GM06990 (cell line): Measurements from ENCODE around the gene APP.

Source experiments
- DNase-seq: peaks from one replicate; pipeline ENCODE4 v3.0.0-alpha.2; 2011; ENCODE audit not compliant: insufficient read length; ENCODE audit errors: extremely low read depth
- H3K27me3 ChIP-seq: replicated peaks from 2 replicates; pipeline ENCODE4 v1.6.0; 2011; ENCODE audit warnings: low read length; ENCODE audit not compliant: control insufficient read depth, insufficient read depth
- H3K36me3 ChIP-seq: 2 replicates; pipeline ENCODE4 v1.5.1; 2011; ENCODE audit warnings: low read length; ENCODE audit not compliant: control insufficient read depth, insufficient read depth
- H3K4me3 ChIP-seq: replicated peaks from 2 replicates; pipeline ENCODE4 v1.5.1; 2011; ENCODE audit warnings: low read depth, mild to moderate bottlenecking, control low read depth, low read length
- TF ChIP-seq, protein P1 (sequence below): IDR thresholded peaks from 2 replicates; pipeline ENCODE4 v1.5.1; 2011; ENCODE audit warnings: low read length, control low read depth, mild to moderate bottlenecking, inconsistent platforms; ENCODE audit not compliant: insufficient read depth, poor library complexity, severe bottlenecking

The APP gene

DNA sequence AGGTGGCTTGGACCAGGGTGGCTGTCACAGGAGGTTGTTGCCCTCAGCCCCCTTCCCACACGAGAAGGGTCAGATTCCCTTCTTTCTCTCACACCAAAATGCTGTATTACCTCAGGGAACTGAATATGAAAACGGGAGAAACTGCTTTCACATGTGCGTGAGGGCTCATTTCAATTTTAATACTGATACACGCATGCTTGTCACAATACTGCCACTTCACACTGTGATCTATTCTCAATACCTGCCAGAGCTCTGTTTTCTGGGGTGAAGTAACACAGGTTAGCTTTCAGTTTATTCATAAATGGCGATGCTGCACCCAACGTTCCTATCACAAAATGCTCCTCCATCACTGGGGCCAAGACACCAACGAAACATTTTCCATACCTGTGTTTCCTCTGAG, 181.8 kb downstream of the APP start:
- no peaks in the 10 kb centered on the region for H3K27me3 ChIP-seq
- no peaks in the 10 kb centered on the region for H3K36me3 ChIP-seq
- H3K4me3 ChIP-seq: no peak overlapping the region
- DNase-seq: no peak
- TF ChIP-seq, protein P1, sequence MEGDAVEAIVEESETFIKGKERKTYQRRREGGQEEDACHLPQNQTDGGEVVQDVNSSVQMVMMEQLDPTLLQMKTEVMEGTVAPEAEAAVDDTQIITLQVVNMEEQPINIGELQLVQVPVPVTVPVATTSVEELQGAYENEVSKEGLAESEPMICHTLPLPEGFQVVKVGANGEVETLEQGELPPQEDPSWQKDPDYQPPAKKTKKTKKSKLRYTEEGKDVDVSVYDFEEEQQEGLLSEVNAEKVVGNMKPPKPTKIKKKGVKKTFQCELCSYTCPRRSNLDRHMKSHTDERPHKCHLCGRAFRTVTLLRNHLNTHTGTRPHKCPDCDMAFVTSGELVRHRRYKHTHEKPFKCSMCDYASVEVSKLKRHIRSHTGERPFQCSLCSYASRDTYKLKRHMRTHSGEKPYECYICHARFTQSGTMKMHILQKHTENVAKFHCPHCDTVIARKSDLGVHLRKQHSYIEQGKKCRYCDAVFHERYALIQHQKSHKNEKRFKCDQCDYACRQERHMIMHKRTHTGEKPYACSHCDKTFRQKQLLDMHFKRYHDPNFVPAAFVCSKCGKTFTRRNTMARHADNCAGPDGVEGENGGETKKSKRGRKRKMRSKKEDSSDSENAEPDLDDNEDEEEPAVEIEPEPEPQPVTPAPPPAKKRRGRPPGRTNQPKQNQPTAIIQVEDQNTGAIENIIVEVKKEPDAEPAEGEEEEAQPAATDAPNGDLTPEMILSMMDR: no peak

DNA sequence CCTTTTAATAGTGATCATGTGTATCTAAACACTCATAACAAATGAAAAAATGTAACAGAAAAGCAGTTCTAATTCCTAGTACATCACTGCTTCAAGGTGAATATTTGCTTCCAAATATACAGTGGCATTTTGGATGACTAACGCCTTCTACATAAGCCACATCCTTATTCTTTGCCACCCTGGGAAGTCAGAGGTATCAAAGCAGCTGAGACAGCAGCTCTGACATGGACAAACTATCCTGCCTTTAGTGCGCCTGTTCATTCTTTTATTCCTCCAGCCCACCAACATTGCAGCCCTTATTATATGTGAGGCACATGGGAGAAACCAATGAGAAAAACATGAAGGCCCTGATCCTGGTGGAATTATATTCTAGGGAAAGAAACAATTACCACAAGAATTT, 183.0 kb downstream of the APP start:
- Histone ChIP-seq H3K36me3 (no peaks in the 10 kb centered on the region), H3K4me3 (no peak overlapping the region), H3K27me3 (no peaks in the 10 kb centered on the region)
- TF ChIP-seq, protein P1: no peak
- DNase-seq: no peak

DNA sequence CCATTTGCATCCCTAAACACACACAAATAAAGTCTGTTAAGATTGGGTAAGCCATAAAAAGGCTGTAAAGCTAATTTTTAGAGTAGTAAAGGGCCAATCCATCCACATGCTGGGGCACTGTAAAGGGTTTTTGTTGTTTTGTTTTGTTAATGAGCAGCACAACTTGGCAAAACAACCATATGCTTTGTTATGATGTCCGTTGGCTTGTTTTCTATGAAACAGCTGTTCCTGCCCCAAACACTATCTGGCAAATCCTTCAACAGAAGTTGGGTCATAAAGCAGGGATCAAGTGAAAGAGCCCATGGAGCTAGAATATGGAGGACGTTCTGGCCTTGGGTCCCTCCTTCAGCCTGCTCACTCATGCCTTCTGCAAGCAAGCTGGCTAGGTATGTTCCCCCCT, 183.6 kb downstream of the APP start:
- no peaks in the 10 kb centered on the region for H3K27me3 ChIP-seq
- DNase-seq: no peak
- TF ChIP-seq, protein P1: no peak
- H3K36me3 ChIP-seq: no peaks in the 10 kb centered on the region
- no peak overlapping the region for H3K4me3 ChIP-seq

DNA sequence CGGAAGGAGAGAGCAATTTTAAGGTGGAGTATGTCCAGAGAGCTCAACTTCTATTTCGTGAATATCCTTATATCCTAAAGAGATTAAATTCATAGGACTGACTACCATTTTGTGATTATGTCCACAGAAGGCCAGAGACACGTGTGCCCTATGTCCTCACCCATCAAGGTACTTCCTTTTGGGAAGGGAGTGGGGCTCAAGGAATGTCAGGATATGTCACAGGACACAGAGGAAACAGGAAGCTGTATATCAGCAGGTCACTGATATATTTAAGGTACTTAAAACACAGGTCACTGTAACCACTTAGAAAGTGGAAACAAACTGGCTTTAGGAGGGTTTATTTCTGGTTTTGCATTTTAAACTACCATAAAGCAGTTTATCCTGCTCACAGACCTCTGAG, 184.6 kb downstream of the APP start:
- Histone ChIP-seq H3K4me3 (no peak overlapping the region), H3K27me3 (no peaks in the 10 kb centered on the region), H3K36me3 (no peaks in the 10 kb centered on the region)
- no peak for DNase-seq
- TF ChIP-seq, protein P1: no peak

DNA sequence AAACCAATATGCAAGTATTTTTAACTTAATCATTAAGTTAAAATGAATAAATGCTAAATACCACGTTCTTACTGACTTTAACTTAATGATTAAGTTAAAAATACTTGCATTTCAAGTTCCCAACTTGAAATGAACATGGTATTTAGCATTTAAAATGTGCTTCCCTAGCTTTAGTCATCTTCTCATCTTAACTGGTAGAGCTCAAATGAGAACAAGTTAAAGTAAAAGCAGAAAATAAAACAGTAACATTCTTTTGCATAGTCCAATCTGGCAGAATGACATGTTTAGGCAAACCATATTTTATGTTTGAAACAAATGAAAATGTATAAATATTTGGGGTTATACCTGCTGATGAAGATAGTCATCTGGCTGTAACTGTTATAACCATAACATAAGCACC, 186.0 kb downstream of the APP start:
- no peaks in the 10 kb centered on the region for H3K36me3 ChIP-seq
- no peak overlapping the region for H3K4me3 ChIP-seq
- TF ChIP-seq, protein P1: no peak
- DNase-seq: no peak
- H3K27me3 ChIP-seq: no peaks in the 10 kb centered on the region

DNA sequence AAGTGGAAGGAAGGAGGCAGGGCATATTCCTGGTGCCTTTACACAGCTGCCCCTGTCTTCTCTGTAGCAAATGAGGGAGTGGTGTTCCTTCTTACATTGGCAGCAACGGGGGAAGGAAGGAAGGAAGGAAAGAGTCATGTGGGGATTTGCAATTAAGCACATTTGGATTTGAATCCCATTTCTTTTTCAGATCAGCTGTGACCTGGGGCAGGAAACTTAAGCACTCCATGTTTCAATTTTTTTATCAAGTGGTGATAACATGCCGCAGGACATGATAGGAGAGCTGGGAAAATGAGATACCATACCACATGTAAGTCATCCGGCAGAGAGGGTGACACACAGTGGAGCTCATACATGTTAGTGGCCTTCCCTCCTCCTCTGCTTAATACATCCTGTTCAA, 186.8 kb downstream of the APP start:
- DNase-seq: no peak
- TF ChIP-seq, protein P1: no peak
- no peak overlapping the region for H3K4me3 ChIP-seq
- H3K36me3 ChIP-seq: no peaks in the 10 kb centered on the region
- no peaks in the 10 kb centered on the region for H3K27me3 ChIP-seq
